ENCODE measurements around the gene SPTBN1. TPM values are rescaled to one million over a fixed set of nuclear protein-coding genes. Genes with fewer than 3 reads are reported as not detected.

SPTBN1 gene
- total and polyA plus RNA-seq, 9 of the 15 experiments (the other 6 are each of a cell fraction or from before 2014, with no cell fraction given), result 8.9 to 66.8 (median 31.4) TPM

GRCh38 chr2:54650612-54651011, 194.5 kb downstream of the SPTBN1 start:
- in situ Hi-C loops (cut with MboI) (no loop called here), intact Hi-C loops (cut with micrococcal nuclease) (no loop called here)
- Histone ChIP-seq H3K4me2 (ENCODE audit: insufficient read depth, low read length) (no peak overlapping the region), H4K20me1 (replicated peaks; ENCODE audit: control insufficient read depth, insufficient read depth, low read length) (no peaks in the 10 kb centered on the region), H3K4me1 (replicated peaks in 1 of 2; ENCODE audit: control insufficient read depth in 2 of 2, insufficient read depth in 2 of 2, low read length in 2 of 2) (no peaks in the 10 kb centered on the region), H2AFZ (ENCODE audit: low read depth, low read length) (no peak overlapping the region), H3K9me3 (replicated peaks; ENCODE audit: control insufficient read depth, insufficient read depth, low read depth, low read length) (no peaks in the 10 kb centered on the region), H3K36me3 (ENCODE audit: control insufficient read depth, insufficient read depth, low read length) (peaks cover 94% of the 10 kb centered on the region), H3K27me3 (ENCODE audit: control insufficient read depth in 2 of 2, insufficient read depth in 2 of 2, low read length in 2 of 2) (no peaks in the 10 kb centered on the region), H3K9me1 (ENCODE audit: control insufficient read depth, insufficient read depth, low read length) (no peaks in the 10 kb centered on the region), H3K27ac (ENCODE audit: extremely low read depth, low read depth, low read length) (no peak overlapping the region), H3K4me3 (no peak overlapping the region), H3K9ac (ENCODE audit: insufficient read depth in 1 of 2, low read depth in 2 of 2, low read length in 2 of 2) (no peak overlapping the region), H3K79me2 (ENCODE audit: control insufficient read depth, insufficient read depth, low read length) (no peaks in the 10 kb centered on the region)
- TF ChIP-seq HDAC3 (IDR thresholded peaks at IDR 0.05; ENCODE audit: borderline replicate concordance, partially characterized antibody) (no peak), ZBTB40 (IDR thresholded peaks at IDR 0.05) (peak; percentile 76), ZBTB40 (CRISPR knock-in tag; IDR thresholded peaks at IDR 0.05) (no peak), BACH1 (tag; IDR thresholded peaks at IDR 0.05) (no peak)
- POLR2A ChIA-PET, result no interaction called here
- CTCF ChIA-PET (ENCODE audit: low intra/inter-chr PET ratio), result no interaction called here
- WGBS (ENCODE audit: insufficient coverage, low coverage, missing lambda C conversion rate), result 78% methylated on average over 2 of the region's 2 CpGs
- no TSS peak for BruUV-seq (replicated peaks)
- ATAC-seq (no peak), DNase-seq (ENCODE audit: extremely low read depth in 1 of 4, low spot score in 3 of 4) (no peak), FAIRE-seq (no peak)

All from K562 (cell line).